Measurements from ENCODE around the gene KCNIP3.

KCNIP3 gene

DNA sequence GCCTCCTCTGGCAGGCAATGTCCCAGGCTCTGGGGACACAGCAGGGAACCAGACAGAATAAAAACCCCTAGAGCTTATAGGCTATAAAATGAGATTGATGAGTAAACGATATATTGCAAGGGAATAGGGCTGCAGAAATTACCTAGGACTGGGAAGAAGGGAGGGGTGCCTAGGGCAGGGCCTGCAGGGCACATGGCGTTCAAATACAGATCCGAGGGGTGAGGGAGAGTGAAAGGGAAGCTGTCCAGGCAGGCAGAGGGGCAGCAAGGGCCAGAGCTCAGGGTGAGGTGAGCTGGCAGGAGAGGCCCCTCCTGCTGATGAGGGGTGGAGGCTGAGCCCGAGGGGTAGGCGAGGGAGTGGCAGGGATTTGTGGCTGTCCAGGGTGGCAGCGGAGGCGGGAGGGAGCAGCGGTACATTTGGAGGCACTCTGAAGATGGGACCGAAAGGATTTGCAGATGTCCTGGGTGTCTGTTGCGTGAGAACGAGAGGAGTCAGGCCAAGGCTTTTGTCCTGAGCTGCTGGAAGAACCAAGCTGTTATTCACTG is 33.7 kb downstream of the KCNIP3 start:
- Histone ChIP-seq H3K27ac (ENCODE audit: extremely low read depth, low read depth, low read length) (no peak overlapping the region; the same call in 1 of the 2 replicates), H3K36me3 (ENCODE audit: control insufficient read depth in 2 of 2, insufficient read depth in 1 of 2, low read length in 2 of 2) (no peaks in the 10 kb centered on the region), H3K9me3 (ENCODE audit: control insufficient read depth, insufficient read depth, low read depth, low read length) (no peaks in the 10 kb centered on the region), H3K4me3 (ENCODE audit: low read depth, low read length) (no peak overlapping the region), H3K4me1 (ENCODE audit: control insufficient read depth, insufficient read depth, low read length) (peaks cover 14% of the 10 kb centered on the region)
- TF ChIP-seq ZNF423 (tag by site-specific recombination; IDR thresholded peaks at IDR 0.05) (peak; percentile 46; the same call in 1 of the 2 replicates), ZBTB20 (tag by site-specific recombination; IDR thresholded peaks at IDR 0.05) (peak; percentile 23; the same call in 1 of the 2 replicates), ZNF335 (tag by site-specific recombination; conservative IDR thresholded peaks at IDR 0.05) (peak; percentile 76), GLIS1 (tag by site-specific recombination; IDR thresholded peaks at IDR 0.05) (no peak), ZNF266 (tag by site-specific recombination; IDR thresholded peaks at IDR 0.05; ENCODE audit: low read depth) (no peak), KLF1 (tag by site-specific recombination; IDR thresholded peaks at IDR 0.05) (peak; percentile 83), ZIC2 (tag by site-specific recombination; IDR thresholded peaks at IDR 0.05) (peak; percentile 82), MEIS1 (CRISPR knock-in tag; IDR thresholded peaks at IDR 0.05; ENCODE audit: borderline replicate concordance) (no peak), ZNF114 (tag by site-specific recombination; IDR thresholded peaks at IDR 0.05) (no peak)
- TF ChIP-seq, protein P1, sequence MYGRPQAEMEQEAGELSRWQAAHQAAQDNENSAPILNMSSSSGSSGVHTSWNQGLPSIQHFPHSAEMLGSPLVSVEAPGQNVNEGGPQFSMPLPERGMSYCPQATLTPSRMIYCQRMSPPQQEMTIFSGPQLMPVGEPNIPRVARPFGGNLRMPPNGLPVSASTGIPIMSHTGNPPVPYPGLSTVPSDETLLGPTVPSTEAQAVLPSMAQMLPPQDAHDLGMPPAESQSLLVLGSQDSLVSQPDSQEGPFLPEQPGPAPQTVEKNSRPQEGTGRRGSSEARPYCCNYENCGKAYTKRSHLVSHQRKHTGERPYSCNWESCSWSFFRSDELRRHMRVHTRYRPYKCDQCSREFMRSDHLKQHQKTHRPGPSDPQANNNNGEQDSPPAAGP (tag by site-specific recombination; IDR thresholded peaks at IDR 0.05) = 0 out of 2 replicates have a peak, but pooled peaks have one; percentile 41
- TF ChIP-seq, protein P2, sequence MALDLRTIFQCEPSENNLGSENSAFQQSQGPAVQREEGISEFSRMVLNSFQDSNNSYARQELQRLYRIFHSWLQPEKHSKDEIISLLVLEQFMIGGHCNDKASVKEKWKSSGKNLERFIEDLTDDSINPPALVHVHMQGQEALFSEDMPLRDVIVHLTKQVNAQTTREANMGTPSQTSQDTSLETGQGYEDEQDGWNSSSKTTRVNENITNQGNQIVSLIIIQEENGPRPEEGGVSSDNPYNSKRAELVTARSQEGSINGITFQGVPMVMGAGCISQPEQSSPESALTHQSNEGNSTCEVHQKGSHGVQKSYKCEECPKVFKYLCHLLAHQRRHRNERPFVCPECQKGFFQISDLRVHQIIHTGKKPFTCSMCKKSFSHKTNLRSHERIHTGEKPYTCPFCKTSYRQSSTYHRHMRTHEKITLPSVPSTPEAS (tag by site-specific recombination; IDR thresholded peaks at IDR 0.05) = no peak
- ChIA-PET CTCF (interaction anchor here (1.5 to 2.4 kb wide), 2 partner anchors 14 to 58 kb away, joined by 4 to 13 read pairs; no protein-coding TSS in a partner anchor), POLR2A (no interaction called here)

GRCh38 chr2:95331606-95332005 is 34.5 kb downstream of the KCNIP3 start:
- ChIA-PET POLR2A (no interaction called here), CTCF (interaction anchor here (1.5 to 2.4 kb wide), 2 partner anchors 14 to 58 kb away, joined by 4 to 13 read pairs; no protein-coding TSS in a partner anchor)
- TF ChIP-seq ZSCAN30 (tag by site-specific recombination; IDR thresholded peaks at IDR 0.05) = no peak
- TF ChIP-seq ZNF660 (tag by site-specific recombination; IDR thresholded peaks at IDR 0.05) = no peak
- TF ChIP-seq ZNF416 (tag by site-specific recombination; IDR thresholded peaks at IDR 0.05) = no peak
- no peak for TF ChIP-seq KLF1 (tag by site-specific recombination; IDR thresholded peaks at IDR 0.05)
- TF ChIP-seq ZNF561 (tag by site-specific recombination; IDR thresholded peaks at IDR 0.05; ENCODE audit: borderline replicate concordance) = no peak
- no peak for TF ChIP-seq ZNF114 (tag by site-specific recombination; IDR thresholded peaks at IDR 0.05)
- TF ChIP-seq ZNF777 (tag by site-specific recombination; IDR thresholded peaks at IDR 0.05; ENCODE audit: borderline replicate concordance) = no peak
- no peak for TF ChIP-seq ZFP3 (tag by site-specific recombination; IDR thresholded peaks at IDR 0.05; ENCODE audit: low read depth)
- TF ChIP-seq, protein P3, sequence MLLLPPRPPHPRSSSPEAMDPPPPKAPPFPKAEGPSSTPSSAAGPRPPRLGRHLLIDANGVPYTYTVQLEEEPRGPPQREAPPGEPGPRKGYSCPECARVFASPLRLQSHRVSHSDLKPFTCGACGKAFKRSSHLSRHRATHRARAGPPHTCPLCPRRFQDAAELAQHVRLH (tag by site-specific recombination; IDR thresholded peaks at IDR 0.05) = no peak
- TF ChIP-seq ZNF214 (tag by site-specific recombination; IDR thresholded peaks at IDR 0.05; ENCODE audit: borderline replicate concordance) = no peak
- no peak for TF ChIP-seq MZF1 (tag by site-specific recombination; IDR thresholded peaks at IDR 0.05; ENCODE audit: borderline replicate concordance)
- no peak for TF ChIP-seq ZNF843 (tag by site-specific recombination; IDR thresholded peaks at IDR 0.05)
- no peak for TF ChIP-seq ZBTB20 (tag by site-specific recombination; IDR thresholded peaks at IDR 0.05)
- Histone ChIP-seq H3K27ac (ENCODE audit: extremely low read depth, low read depth, low read length) (no peak overlapping the region), H3K4me3 (ENCODE audit: low read depth, low read length) (no peak overlapping the region), H3K4me1 (ENCODE audit: control insufficient read depth, insufficient read depth, low read length) (peaks cover 14% of the 10 kb centered on the region), H3K36me3 (ENCODE audit: control insufficient read depth in 2 of 2, insufficient read depth in 1 of 2, low read length in 2 of 2) (no peaks in the 10 kb centered on the region), H3K9me3 (ENCODE audit: control insufficient read depth, insufficient read depth, low read depth, low read length) (no peaks in the 10 kb centered on the region)
